ENCODE results near the gene NTSR1.

NTSR1 gene

DNA sequence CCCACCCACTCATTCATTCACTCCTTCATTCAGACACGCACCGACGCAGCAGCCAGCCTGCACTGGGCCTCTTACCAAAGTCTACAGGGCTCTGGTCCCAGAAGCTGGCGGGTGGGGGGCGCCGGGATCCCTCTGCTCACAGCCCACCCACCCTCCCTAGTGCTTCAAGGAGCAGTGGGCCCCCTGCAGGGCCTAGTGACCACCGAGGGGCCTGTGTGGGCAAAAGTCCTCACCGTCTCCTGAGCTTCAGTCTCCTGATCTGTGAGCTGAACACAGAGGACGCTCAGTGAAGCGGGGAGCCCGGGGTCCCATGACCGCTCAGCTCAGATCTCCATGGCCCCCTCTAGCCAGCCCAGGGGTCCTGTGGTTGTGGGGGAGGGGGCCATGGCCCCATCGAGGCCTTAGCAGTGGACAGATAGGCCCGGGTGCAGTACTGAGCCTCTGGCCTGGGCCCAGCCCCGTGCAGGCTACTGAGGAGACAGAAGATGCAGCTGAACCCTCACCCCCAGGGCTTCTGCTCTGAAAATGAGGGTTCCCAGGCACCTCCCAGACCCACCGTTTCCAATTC is 54.2 kb downstream of the NTSR1 start:
- H2AFZ ChIP-seq (ENCODE audit: low read depth, low read length) = no peak overlapping the region
- peaks cover 3% of the 10 kb centered on the region; the same call in 1 of the 2 replicates for H3K27me3 ChIP-seq (ENCODE audit: low read depth, low read length)
- no peaks in the 10 kb centered on the region for H4K20me1 ChIP-seq (ENCODE audit: insufficient read depth, low read length)
- no peak overlapping the region for H3K27ac ChIP-seq (ENCODE audit: low read length)
- no peaks in the 10 kb centered on the region for H3K79me2 ChIP-seq (ENCODE audit: low read length)
- H3K4me3 ChIP-seq (ENCODE audit: low read length) = no peak overlapping the region
- H3K4me1 ChIP-seq (ENCODE audit: low read length) = no peaks in the 10 kb centered on the region
- no peak overlapping the region for H3K9ac ChIP-seq (ENCODE audit: low read length)
- H3K36me3 ChIP-seq (replicated peaks; ENCODE audit: low read depth, low read length) = no peaks in the 10 kb centered on the region
- TF ChIP-seq, protein P1, sequence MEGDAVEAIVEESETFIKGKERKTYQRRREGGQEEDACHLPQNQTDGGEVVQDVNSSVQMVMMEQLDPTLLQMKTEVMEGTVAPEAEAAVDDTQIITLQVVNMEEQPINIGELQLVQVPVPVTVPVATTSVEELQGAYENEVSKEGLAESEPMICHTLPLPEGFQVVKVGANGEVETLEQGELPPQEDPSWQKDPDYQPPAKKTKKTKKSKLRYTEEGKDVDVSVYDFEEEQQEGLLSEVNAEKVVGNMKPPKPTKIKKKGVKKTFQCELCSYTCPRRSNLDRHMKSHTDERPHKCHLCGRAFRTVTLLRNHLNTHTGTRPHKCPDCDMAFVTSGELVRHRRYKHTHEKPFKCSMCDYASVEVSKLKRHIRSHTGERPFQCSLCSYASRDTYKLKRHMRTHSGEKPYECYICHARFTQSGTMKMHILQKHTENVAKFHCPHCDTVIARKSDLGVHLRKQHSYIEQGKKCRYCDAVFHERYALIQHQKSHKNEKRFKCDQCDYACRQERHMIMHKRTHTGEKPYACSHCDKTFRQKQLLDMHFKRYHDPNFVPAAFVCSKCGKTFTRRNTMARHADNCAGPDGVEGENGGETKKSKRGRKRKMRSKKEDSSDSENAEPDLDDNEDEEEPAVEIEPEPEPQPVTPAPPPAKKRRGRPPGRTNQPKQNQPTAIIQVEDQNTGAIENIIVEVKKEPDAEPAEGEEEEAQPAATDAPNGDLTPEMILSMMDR (IDR thresholded peaks at IDR 0.05; ENCODE audit: low read depth, low read length) = no peak
- TF ChIP-seq EZH2phosphoT487 (IDR thresholded peaks at IDR 0.05; ENCODE audit: low read depth) = no peak
- H3K4me2 ChIP-seq (ENCODE audit: low read length) = no peak overlapping the region
- H3K9me3 ChIP-seq (ENCODE audit: insufficient read depth, low read length) = no peaks in the 10 kb centered on the region

DNA sequence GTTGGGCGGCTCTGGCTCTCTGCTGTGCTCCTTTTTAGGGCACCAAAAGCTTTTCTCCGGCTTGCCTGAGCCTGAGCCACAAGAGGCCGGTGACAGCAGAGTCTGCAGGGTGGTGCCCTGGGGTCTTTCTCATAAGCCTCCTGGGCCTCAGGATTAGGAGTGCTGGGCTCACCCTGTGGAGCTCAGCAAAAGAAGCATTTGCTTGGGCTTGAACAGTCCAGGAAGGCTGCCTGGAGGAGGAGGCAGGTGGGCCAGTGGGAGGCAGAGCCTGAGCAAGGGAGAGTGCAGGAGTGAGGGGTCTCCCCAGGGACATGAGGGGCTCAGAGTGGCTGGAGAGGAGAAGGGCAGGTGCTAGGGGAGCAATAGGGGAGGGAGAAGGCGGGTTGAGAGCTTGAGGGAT is 54.8 kb downstream of the NTSR1 start:
- H3K79me2 ChIP-seq (ENCODE audit: low read length) = no peaks in the 10 kb centered on the region
- H3K27me3 ChIP-seq (ENCODE audit: low read depth, low read length) = peaks cover 3% of the 10 kb centered on the region; the same call in 1 of the 2 replicates
- no peak overlapping the region for H3K4me2 ChIP-seq (ENCODE audit: low read length)
- no peaks in the 10 kb centered on the region for H3K4me1 ChIP-seq (ENCODE audit: low read length)
- no peaks in the 10 kb centered on the region for H3K9me3 ChIP-seq (ENCODE audit: insufficient read depth, low read length)
- no peaks in the 10 kb centered on the region for H4K20me1 ChIP-seq (ENCODE audit: insufficient read depth, low read length)
- no peaks in the 10 kb centered on the region for H3K36me3 ChIP-seq (replicated peaks; ENCODE audit: low read depth, low read length)
- no peak overlapping the region for H2AFZ ChIP-seq (ENCODE audit: low read depth, low read length)
- no peak overlapping the region for H3K4me3 ChIP-seq (ENCODE audit: low read length)
- no peak overlapping the region for H3K27ac ChIP-seq (ENCODE audit: low read length)
- TF ChIP-seq, protein P1 (IDR thresholded peaks at IDR 0.05; ENCODE audit: low read depth, low read length) = no peak
- TF ChIP-seq EZH2phosphoT487 (IDR thresholded peaks at IDR 0.05; ENCODE audit: low read depth) = no peak
- no peak overlapping the region for H3K9ac ChIP-seq (ENCODE audit: low read length)

DNA sequence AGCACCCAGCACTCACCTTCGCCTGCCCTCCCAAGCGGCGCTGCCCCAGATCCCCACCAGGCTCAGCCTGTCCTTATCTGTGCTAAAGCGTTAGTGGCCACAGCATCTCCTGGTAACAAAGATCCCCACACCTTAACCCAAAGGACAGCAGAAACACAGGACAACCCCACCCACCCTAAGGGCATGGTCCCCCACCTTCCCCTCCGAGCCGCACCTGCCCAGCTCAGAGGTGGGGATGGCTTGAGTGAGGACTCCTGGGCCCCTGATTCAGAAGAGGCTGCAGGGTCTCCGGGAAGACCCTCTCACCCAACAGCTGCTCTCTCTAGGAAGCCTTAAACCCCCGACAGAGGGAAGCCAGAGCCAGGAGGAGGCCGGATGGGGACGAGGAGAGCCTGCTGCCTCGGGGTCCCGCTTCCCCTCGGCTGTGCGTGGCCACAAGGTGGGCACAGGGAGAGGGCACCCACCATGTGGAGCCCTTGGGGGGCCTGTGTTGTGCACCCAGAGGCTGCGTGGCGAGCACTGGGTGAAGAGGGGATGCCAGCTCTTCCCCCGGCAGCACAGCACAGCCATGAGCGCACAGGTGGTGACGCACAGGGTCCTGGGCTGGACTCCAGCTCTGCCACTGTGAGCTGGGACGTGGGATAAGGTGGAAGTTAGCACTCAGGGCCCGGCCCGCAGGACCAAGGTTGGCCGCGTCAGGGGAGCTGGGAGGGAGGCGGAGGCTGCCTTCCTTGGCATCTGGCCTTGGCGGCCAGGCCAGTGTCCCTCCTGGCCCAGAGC is 55.7 kb downstream of the NTSR1 start:
- Histone ChIP-seq H3K4me1 (ENCODE audit: low read length) (no peaks in the 10 kb centered on the region), H3K4me2 (ENCODE audit: low read length) (no peak overlapping the region), H3K27me3 (ENCODE audit: low read depth, low read length) (peaks cover 3% of the 10 kb centered on the region; the same call in 1 of the 2 replicates)

DNA sequence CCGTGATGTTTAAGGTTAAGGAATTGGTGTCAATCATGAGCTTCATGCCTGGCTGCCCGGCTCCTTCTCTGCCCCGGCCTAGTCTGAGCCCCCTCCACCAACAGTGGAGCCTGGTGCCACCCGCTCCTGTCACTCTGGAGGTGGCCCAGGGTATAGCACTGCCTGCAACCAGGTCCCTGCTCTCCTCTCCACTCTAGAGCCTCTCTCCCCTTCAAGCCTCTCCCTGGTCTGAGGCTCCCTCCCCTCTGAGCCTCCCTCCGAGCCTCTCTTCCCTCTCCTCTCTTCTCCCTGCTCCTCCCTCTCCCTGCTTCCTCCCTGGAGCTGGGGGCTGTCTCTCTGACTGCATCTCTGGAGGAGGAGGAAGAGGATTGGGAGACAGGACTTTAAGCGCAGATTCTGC is 56.4 kb downstream of the NTSR1 start:
- no peaks in the 10 kb centered on the region for H3K4me1 ChIP-seq (ENCODE audit: low read length)
- no peak overlapping the region for H3K4me2 ChIP-seq (ENCODE audit: low read length)
- no peak overlapping the region for H3K9ac ChIP-seq (ENCODE audit: low read length)
- TF ChIP-seq, protein P1 (IDR thresholded peaks at IDR 0.05; ENCODE audit: low read depth, low read length) = no peak
- TF ChIP-seq EZH2phosphoT487 (IDR thresholded peaks at IDR 0.05; ENCODE audit: low read depth) = no peak
- H3K27me3 ChIP-seq (ENCODE audit: low read depth, low read length) = peaks cover 3% of the 10 kb centered on the region; the same call in 1 of the 2 replicates
- H3K9me3 ChIP-seq (ENCODE audit: insufficient read depth, low read length) = no peaks in the 10 kb centered on the region
- H3K27ac ChIP-seq (ENCODE audit: low read length) = no peak overlapping the region
- no peak overlapping the region for H3K4me3 ChIP-seq (ENCODE audit: low read length)
- H3K36me3 ChIP-seq (replicated peaks; ENCODE audit: low read depth, low read length) = no peaks in the 10 kb centered on the region
- H4K20me1 ChIP-seq (ENCODE audit: insufficient read depth, low read length) = no peaks in the 10 kb centered on the region
- no peak overlapping the region for H2AFZ ChIP-seq (ENCODE audit: low read depth, low read length)
- no peaks in the 10 kb centered on the region for H3K79me2 ChIP-seq (ENCODE audit: low read length)

More for the DNA sequence above, 55.7 kb downstream of the NTSR1 start:
- no peaks in the 10 kb centered on the region for H3K36me3 ChIP-seq (replicated peaks; ENCODE audit: low read depth, low read length)
- no peaks in the 10 kb centered on the region for H4K20me1 ChIP-seq (ENCODE audit: insufficient read depth, low read length)
- no peak overlapping the region for H3K27ac ChIP-seq (ENCODE audit: low read length)
- no peaks in the 10 kb centered on the region for H3K9me3 ChIP-seq (ENCODE audit: insufficient read depth, low read length)
- TF ChIP-seq, protein P1 (IDR thresholded peaks at IDR 0.05; ENCODE audit: low read depth, low read length) = no peak
- TF ChIP-seq EZH2phosphoT487 (IDR thresholded peaks at IDR 0.05; ENCODE audit: low read depth) = no peak
- no peaks in the 10 kb centered on the region for H3K79me2 ChIP-seq (ENCODE audit: low read length)
- H2AFZ ChIP-seq (ENCODE audit: low read depth, low read length) = no peak overlapping the region
- no peak overlapping the region for H3K4me3 ChIP-seq (ENCODE audit: low read length)
- no peak overlapping the region for H3K9ac ChIP-seq (ENCODE audit: low read length)

All from OCI-LY3 (cell line).